Neuron (in vitro differentiated cells): ENCODE results near the gene RETREG2.

Experiments used
- H2AFZ ChIP-seq: one replicate; pipeline ENCODE4 v1.6.1; 2013; ENCODE audit warnings: low read depth, mild to moderate bottlenecking, inconsistent platforms, low read length, moderate library complexity
- H3K27me3 ChIP-seq: one replicate; pipeline ENCODE4 v1.6.1; 2013; ENCODE audit warnings: low read length; ENCODE audit not compliant: insufficient read depth
- H3K36me3 ChIP-seq: one replicate; pipeline ENCODE4 v1.6.1; 2013; ENCODE audit warnings: low read length; ENCODE audit not compliant: insufficient read depth
- H3K4me1 ChIP-seq: one replicate; pipeline ENCODE4 v1.6.1; 2013; ENCODE audit warnings: low read length; ENCODE audit not compliant: insufficient read depth
- H3K4me3 ChIP-seq: 2 replicates; pipeline ENCODE4 v1.5.1; 2013; ENCODE audit warnings: mild to moderate bottlenecking, low read length, moderate library complexity
- H3K9me3 ChIP-seq: one replicate; pipeline ENCODE4 v1.6.1; 2013; ENCODE audit warnings: low read length

Gene RETREG2

DNA sequence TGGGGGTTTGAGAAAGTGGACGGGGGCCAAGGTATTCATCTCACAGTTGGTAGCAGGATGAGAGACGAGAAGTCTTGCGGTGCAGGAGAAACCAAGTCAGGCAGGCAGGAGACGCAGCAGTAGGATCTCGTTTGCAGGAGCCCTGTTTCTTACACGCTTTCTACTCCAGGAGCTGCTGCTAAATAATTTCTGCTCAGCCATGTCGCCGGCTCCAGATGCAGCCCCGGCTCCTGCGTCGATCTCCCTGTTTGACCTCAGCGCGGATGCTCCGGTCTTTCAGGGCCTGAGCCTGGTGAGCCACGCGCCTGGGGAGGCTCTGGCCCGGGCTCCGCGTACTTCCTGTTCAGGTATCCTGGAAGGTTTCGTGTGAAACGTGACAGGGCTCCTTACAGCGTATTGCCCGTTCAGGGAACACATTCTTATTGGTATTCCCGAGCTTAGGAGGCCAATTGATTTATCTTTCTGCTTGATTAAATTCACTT, 52.0 kb downstream of the RETREG2 start:
- H3K9me3 ChIP-seq = no peaks in the 10 kb centered on the region
- peaks cover 18% of the 10 kb centered on the region for H3K4me1 ChIP-seq
- H3K36me3 ChIP-seq = peaks cover 34% of the 10 kb centered on the region
- peak overlapping the region; percentile 30 for H2AFZ ChIP-seq
- peak overlapping the region; percentile 60 for H3K4me3 ChIP-seq
- no peaks in the 10 kb centered on the region for H3K27me3 ChIP-seq

- Histone ChIP-seq H3K27me3 (no peaks in the 10 kb centered on the region), H3K9me3 (no peaks in the 10 kb centered on the region), H3K4me1 (peaks cover 7% of the 10 kb centered on the region), H3K36me3 (peaks cover 58% of the 10 kb centered on the region), H2AFZ (no peak overlapping the region), H3K4me3 (no peak overlapping the region)
These were observed 56.3 kb downstream of the RETREG2 start for GRCh38 chr2:219234331-219234730.
